HepG2 (cell line): Measurements from ENCODE around the gene BBS9.

ENCODE experiments used
- KLF16 ChIP-seq, 2 experiments: sonication (generic) in 1 of 2; formaldehyde crosslinking in 1 of 2; IDR thresholded peaks; 2 replicates each; pipeline versions ENCODE4 v1.6.1 to v1.8.0; 2016 to 2023; ENCODE audit warnings: missing genetic modification reagents in 2 of 2, missing compliant biosample characterization in 1 of 2
- POLR2A ChIP-seq, 2 experiments: IDR thresholded peaks; 2 replicates each; pipeline ENCODE4 v1.6.1; 2011; ENCODE audit warnings: low read depth in 2 of 2, low read length in 2 of 2, mild to moderate bottlenecking in 1 of 2, moderate library complexity in 1 of 2; ENCODE audit not compliant: insufficient read depth in 1 of 2
- SSRP1 ChIP-seq: IDR thresholded peaks from 2 replicates; pipeline ENCODE4 v1.6.1; 2016; ENCODE audit warnings: control low read depth
- TOPORS ChIP-seq: sonication (generic); formaldehyde crosslinking; IDR thresholded peaks from 2 replicates; pipeline ENCODE4 v1.8.0; 2023; ENCODE audit warnings: mild to moderate bottlenecking, missing genetic modification reagents
- ZNF253 ChIP-seq: sonication (generic); formaldehyde crosslinking; IDR thresholded peaks from 2 replicates; pipeline ENCODE4 v1.8.0; 2022; ENCODE audit warnings: mild to moderate bottlenecking, missing genetic modification reagents, borderline replicate concordance
- TF ChIP-seq, protein P1 (sequence below): sonication (generic); formaldehyde crosslinking; IDR thresholded peaks from 2 replicates; pipeline ENCODE4 v1.4.0; 2020; ENCODE audit warnings: missing genetic modification reagents

DNA sequence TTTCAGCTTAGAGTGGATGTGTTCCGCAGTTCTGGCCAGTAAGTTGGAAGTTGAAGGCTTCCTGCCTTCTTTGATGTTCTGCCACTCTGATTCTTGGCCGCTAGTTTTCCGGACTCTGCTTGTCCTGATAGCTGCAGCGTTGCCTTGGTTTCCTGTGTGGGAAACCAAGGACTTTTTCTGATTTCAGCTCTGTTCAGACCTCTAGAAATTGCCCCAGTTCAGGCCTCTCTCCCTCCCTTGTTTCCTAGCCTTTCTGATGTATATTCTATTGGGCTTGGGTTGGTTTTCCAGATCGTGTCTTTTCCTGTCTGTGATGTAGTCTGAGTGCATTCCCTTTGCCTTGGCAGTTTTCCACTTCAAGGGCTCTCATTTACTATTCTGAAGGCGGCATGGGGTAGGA, 318.7 kb downstream of the BBS9 start:
- TF ChIP-seq KLF16 (CRISPR knock-in tag; IDR thresholded peaks at IDR 0.05) (no peak), POLR2A (IDR thresholded peaks at IDR 0.05; ENCODE audit: insufficient read depth in 1 of 2, low read depth in 2 of 2, low read length in 2 of 2) (no peak), SSRP1 (no peak), ZNF253 (no peak), TOPORS (CRISPR knock-in tag) (no peak)
- TF ChIP-seq, protein P1, sequence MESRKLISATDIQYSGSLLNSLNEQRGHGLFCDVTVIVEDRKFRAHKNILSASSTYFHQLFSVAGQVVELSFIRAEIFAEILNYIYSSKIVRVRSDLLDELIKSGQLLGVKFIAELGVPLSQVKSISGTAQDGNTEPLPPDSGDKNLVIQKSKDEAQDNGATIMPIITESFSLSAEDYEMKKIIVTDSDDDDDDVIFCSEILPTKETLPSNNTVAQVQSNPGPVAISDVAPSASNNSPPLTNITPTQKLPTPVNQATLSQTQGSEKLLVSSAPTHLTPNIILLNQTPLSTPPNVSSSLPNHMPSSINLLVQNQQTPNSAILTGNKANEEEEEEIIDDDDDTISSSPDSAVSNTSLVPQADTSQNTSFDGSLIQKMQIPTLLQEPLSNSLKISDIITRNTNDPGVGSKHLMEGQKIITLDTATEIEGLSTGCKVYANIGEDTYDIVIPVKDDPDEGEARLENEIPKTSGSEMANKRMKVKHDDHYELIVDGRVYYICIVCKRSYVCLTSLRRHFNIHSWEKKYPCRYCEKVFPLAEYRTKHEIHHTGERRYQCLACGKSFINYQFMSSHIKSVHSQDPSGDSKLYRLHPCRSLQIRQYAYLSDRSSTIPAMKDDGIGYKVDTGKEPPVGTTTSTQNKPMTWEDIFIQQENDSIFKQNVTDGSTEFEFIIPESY, result no peak
